Measurements from ENCODE around the gene RERG.
"Not testable (repeated sequence)": the region's sequence is repeated elsewhere in the genome, so short reads cannot be mapped to it uniquely, and the experiment has no call there.

The RERG gene

DNA sequence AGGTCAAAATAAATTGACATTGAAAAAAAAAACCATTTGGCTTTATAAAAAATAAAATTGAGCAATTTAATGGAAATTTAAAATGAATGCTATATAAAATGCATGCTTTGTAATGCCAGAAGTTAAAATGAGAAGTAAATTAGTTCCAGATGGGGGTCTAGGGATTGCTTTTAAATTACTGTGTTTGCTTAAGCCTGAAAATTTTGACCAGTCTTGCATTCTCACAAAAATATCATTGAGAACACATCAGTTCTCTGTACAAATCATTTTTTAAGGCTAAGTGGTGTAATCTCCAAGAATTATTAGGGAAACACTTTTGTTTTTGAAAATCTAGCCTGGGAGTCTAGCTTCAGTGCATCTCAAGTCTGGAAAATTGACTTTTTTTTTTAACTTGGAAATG lies 90.7 kb downstream of the RERG start:
- no peak for DNase-seq

DNA sequence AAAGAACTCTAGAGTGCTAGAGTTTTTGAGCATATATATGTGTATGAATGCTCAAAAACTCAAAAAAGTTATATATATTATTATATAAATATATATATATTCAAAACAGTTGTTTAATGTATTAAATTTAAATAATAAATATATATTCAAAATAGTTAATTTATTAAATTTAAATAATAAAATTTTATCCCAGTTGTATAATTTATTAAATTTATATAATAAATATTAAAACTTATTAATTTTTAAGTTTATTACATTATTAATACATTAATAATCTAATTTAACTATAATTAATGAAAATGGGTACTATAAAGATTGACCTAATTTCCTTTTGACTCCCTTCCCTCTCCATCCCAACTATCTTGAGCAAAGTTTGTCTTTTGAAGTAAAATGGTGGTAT lies 97.8 kb downstream of the RERG start:
- no peak for DNase-seq

DNA sequence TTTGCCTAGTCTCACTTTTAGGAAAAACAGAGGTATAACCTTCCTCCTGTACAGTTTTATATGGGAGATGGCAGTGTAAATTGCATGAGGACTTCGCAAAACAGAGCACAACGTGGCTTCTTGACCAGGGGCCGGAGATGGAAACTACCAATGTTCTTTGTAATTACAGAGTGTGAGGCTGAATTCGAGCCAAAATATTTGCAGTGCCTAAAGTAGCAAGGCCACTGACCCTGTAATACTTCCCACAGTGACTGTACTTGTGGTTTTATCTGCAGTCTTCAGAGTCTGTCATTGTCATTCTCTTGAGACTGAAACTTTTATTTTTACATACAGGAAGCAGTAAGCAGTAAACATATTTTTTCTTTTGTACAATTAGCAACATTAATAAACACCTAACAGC lies 98.9 kb downstream of the RERG start:
- no peak for DNase-seq

DNA sequence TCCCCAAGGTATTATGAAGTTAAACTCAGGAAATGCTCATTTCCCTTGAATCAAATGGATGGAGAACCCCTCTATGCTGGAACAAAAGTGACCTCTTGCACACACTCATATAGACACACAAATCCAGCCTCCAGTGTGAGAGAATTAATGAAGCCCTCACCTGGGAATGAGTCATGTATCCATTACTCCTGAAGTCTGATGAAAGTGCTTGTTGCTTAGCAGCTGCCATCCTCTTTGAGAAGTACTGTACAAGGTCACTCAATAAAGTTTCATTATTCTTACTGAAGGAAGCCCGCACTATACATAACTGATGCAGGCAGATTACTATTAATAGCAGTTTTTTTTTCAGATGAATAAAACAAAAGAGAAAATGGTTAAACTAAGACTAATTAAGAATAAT lies 102.3 kb downstream of the RERG start:
- DNase-seq, result no peak

DNA sequence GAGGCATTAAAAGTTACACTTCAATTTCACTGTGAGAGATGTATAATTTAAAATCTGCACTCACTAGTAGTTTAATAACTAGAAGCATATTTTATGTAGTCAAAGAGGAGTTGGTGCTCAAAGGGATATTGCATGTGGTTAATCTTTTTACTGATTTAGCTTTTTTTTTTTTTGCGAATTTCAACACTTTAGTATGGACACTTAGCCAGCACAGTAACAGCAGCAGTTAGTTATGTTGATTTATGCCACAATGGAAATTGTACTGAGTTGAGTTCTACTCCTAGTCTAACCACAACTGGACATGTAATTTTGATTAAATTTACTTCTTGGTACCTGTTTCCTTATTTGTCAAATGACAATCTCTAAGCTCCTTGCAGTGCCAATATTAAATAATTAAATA lies 104.2 kb downstream of the RERG start:
- DNase-seq, result no peak

DNA sequence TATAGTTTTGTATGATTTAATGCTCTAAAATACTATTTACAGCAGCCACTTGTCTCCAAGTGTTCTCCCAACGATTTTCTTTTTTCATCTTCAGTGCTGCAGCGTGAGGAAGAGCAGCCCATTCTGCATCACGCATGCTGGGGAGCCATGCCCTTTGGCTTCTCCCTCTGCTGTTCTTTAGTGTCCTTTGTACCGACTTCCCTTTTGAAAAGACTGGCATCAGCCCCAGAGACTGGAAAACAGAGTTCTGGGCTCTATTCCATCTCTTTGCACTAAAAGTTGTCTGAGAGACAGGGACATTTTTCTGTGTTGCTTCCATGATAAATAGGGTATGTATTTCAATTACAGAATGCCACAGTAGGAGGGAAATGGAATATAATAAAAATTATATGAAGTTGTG lies 105.1 kb downstream of the RERG start:
- no peak for DNase-seq

DNA sequence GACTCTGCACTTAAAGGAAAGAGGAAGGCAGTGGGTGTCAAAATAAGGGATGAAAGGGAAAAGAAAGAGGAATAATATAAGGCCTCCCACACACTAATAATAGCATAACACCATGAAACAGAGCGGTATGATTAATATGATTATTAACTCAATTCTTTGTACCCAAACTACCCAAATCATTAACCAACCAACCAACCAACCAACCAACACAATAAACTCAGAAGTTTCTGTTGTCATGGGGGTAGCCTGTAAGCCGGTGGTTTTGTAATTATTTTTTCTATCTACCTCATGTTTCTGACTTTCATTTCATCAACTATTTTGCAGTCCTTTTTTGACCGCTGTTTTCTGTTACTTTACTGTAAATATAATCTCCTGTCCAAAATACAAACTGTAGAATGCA lies 105.8 kb downstream of the RERG start:
- no peak for DNase-seq

DNA sequence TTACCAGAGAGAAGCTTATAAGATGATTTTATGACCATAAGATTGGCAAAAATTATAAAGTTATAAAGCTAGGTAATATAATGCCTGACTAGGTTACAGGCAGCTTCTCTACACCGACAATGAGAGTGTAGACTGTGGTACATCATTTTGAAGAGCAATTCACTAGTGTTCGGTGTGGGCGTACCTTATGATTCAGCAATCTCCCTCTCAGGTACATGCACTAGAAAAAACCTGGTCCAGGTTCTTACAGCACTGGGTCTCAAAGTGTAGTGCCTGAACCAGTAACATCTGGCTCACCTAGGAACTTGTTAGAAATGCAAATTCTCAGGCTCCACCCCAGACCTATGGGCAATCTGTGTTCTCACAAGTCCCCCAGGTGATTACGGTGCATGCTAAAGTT lies 106.7 kb downstream of the RERG start:
- no peak for DNase-seq

DNA sequence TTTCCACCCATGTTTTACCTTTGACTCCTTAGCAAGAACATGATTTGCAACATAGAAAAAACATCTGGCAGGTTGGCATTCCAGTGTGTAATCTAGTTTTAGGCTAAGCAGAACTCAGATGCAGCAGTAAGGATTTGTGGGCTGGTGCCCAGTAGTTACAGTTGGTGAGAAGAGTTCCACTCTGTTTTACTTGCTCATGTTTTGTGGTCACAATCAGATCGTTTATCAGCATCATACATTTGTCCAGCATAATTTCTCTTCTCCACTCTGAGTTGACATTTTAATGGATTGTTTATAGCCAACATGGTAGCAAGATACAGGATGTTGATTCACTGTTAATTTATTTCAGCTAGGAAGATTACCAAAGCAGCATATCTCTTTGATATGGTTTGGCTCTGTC lies 128.4 kb downstream of the RERG start:
- DNase-seq, result no peak

DNA sequence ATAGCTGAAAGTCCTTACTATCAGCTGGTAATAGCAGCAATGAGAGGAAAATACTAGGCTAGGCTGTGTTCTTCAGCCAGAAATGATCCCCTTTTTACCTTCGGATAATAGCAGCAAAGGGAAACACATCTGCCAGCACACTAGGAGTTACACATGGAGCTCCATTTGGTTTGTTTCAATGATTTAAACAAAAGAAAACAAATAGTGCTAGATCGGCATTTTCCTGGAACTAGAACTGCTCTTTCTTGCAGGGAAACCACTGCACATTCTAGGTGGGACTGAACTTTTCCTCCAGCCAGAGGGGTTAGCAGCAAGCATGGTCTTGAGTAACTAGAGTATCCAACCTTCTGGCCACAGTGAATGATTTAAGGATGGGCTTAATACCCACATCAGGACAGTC lies 130.8 kb downstream of the RERG start:
- DNase-seq, result no peak

DNA sequence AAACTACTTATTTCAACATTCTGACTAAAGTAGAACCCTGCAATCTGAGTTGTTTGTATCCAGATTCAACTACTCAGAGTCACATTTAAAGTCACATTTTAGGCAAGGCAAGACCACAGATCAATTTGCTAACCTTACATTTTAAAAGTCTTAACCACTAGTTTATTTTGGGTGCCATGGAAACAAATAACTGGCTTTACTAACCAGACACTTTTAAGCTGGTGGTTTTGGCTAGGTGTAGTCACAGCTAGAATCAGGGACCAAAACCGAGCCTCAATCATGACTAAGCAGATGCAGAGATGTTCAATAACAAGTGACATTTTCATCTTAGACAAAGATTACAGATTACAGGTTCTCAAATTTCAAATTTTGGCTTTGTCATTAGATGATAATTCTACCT lies 133.1 kb downstream of the RERG start:
- no peak for DNase-seq

DNA sequence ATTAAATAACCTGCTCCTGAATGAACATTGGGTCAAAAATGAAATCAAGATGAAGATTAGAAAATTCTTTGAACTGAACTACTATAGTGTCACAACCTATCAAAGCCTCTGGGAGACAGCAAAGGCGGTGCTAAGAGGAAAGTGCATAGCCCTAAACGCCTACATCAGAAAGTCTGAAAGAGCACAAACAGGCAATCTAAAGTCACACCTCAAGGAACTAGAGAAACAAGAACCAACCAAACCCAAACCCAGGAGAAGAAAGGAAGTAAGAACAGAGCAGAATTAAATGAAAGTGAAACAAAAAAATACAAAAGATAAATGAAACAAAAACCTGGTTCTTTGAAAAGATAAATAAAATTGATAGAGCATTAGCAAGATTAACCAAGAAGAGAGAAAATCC lies 143.5 kb downstream of the RERG start:
- DNase-seq, result not testable (repeated sequence)

DNA sequence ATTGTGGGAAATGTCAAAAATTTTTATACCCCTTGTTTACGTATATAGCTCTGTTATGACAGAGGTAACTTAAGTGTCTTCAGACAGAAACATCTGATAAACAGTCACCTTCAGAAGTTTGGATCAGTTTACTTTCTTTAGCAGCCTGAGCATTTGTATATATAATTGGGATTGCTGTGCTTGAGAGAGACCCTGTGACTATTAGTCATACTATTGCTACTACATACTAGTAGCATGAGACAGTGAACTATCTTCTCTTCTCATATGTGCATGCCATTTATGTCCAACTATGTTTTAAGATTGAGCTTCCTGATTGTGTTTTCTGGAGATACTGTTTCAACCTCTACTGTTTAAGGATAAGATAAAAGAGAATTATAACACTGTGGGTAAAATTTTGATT lies 146.9 kb downstream of the RERG start:
- DNase-seq, result no peak

DNA sequence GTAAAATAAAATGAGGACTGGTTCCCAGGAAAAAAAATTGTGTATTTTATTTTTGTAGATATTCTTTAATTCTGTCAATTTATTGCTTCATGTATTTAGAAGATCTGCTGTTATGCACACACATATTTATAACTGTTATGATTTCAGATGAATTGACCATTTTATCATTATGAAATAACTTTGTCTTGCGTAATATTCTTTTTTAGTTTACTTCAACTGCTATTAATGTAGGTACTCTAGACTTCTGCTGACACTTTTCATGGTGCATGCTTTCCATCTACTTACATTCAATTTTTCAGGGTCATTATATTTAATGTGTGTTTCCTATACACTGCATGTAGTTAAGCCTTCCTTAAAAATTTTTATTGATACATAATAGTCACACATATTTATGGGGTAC lies 162.1 kb downstream of the RERG start:
- no peak for DNase-seq
